B cell (primary cell): ENCODE data around the gene ACSM2A.
"Not testable (repeated sequence)": the region's sequence is repeated elsewhere in the genome, so short reads cannot be mapped to it uniquely, and the experiment has no call there.

Source experiments
- CTCF ChIP-seq: fragments of 200-600 bp; IDR thresholded peaks from one replicate; pipeline ENCODE4 v1.8.0; 2022; ENCODE audit warnings: antibody characterized with exemption, mild to moderate bottlenecking
- EZH2 ChIP-seq: IDR thresholded peaks from 2 replicates; pipeline ENCODE4 v1.6.1; 2012; ENCODE audit warnings: borderline replicate concordance, low read depth, mild to moderate bottlenecking, moderate library complexity, low read length; ENCODE audit not compliant: insufficient read depth, poor library complexity, severe bottlenecking

- TF ChIP-seq CTCF, EZH2: not testable (repeated sequence)
Observed at GRCh38 chr16:20459227-20459626, 7.9 kb downstream of the ACSM2A start.
